ENCODE data around the gene MOGAT1. TPM values are rescaled to one million over a fixed set of nuclear protein-coding genes. Genes with fewer than 3 reads are reported as not detected.

The MOGAT1 gene
- total RNA-seq, 1 experiment from 2014 or later = 0.22 TPM

- intact Hi-C loops (cut with micrococcal nuclease) = no loop called here
- H3K27ac ChIP-seq (ENCODE audit: low read depth, low read length) = no peak overlapping the region
- H3K79me2 ChIP-seq (ENCODE audit: insufficient read depth, low read length) = peaks cover 2% of the 10 kb centered on the region; the same call in 1 of the 2 replicates
- ChIA-PET POLR2A (no interaction called here), RAD21 (ENCODE audit: low non-redundant PET in 1 of 2, low total read pairs in 2 of 2, uncharacterized antibody in 2 of 2, unreplicated experiment in 2 of 2) (no interaction called here), CTCF (no interaction called here)
- H3K9me2 ChIP-seq (ENCODE audit: insufficient read depth) = no peaks in the 10 kb centered on the region
- no peak for ATAC-seq
- H4K20me1 ChIP-seq (ENCODE audit: insufficient read depth) = 0 out of 2 replicates have a peak, but pooled peaks cover 2% of the 10 kb centered on the region
- no peak overlapping the region for H2AFZ ChIP-seq (ENCODE audit: low read depth, low read length, poor library complexity, severe bottlenecking)
- TF ChIP-seq SP1 (IDR thresholded peaks at IDR 0.05; ENCODE audit: low read depth) = no peak
- TF ChIP-seq POLR2A (IDR thresholded peaks at IDR 0.05; ENCODE audit: borderline replicate concordance, extremely low read depth, insufficient read depth, insufficient read length) = no peak
- TF ChIP-seq CTCF (IDR thresholded peaks at IDR 0.05 in 2 of 3, conservative IDR thresholded peaks at IDR 0.05 in 1 of 3; ENCODE audit: borderline replicate concordance in 1 of 3, insufficient read depth in 1 of 3, low read depth in 2 of 3, low read length in 2 of 3) = no peak
- TF ChIP-seq, protein P1, sequence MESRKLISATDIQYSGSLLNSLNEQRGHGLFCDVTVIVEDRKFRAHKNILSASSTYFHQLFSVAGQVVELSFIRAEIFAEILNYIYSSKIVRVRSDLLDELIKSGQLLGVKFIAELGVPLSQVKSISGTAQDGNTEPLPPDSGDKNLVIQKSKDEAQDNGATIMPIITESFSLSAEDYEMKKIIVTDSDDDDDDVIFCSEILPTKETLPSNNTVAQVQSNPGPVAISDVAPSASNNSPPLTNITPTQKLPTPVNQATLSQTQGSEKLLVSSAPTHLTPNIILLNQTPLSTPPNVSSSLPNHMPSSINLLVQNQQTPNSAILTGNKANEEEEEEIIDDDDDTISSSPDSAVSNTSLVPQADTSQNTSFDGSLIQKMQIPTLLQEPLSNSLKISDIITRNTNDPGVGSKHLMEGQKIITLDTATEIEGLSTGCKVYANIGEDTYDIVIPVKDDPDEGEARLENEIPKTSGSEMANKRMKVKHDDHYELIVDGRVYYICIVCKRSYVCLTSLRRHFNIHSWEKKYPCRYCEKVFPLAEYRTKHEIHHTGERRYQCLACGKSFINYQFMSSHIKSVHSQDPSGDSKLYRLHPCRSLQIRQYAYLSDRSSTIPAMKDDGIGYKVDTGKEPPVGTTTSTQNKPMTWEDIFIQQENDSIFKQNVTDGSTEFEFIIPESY (IDR thresholded peaks at IDR 0.05; ENCODE audit: extremely low read depth, insufficient replicate concordance, low read length) = no peak
- no peak for TF ChIP-seq POLR2AphosphoS5 (IDR thresholded peaks at IDR 0.05; ENCODE audit: low read depth, low read length)
- TF ChIP-seq EZH2phosphoT487 (IDR thresholded peaks at IDR 0.05; ENCODE audit: borderline replicate concordance) = no peak
- no peak for TF ChIP-seq JUND (IDR thresholded peaks at IDR 0.05)
- no peak overlapping the region for H3K9ac ChIP-seq (ENCODE audit: low read length)
- no TSS peak for BruUV-seq (replicated peaks)
- H3K4me1 ChIP-seq (ENCODE audit: control insufficient read depth in 1 of 2, insufficient read depth in 2 of 2, low read length in 2 of 2) = no peaks in the 10 kb centered on the region
- no peak overlapping the region for H3K4me2 ChIP-seq (ENCODE audit: low read length)
- no peak overlapping the region for H3K4me3 ChIP-seq (replicated peaks in 1 of 2; ENCODE audit: low read depth in 1 of 2, low read length in 2 of 2)
- H3K36me3 ChIP-seq (ENCODE audit: control insufficient read depth in 1 of 2, insufficient read depth in 2 of 2, low read length in 2 of 2) = peaks cover 63 to 68% of the 10 kb centered on the region in 2 experiments
- H3K9me3 ChIP-seq (ENCODE audit: control insufficient read depth in 1 of 2, insufficient read depth in 1 of 2, low read depth in 1 of 2, low read length in 2 of 2) = no peaks in the 10 kb centered on the region
- no peak for DNase-seq (ENCODE audit: low read depth, low spot score)
- no peaks in the 10 kb centered on the region for H3K27me3 ChIP-seq (ENCODE audit: insufficient read depth, low read length)
Observed at GRCh38 chr2:222627764-222628163, 43.7 kb upstream of the MOGAT1 start.

Measured in HCT116 (cell line).